ENCODE measurements around the gene IRF2BP2.
"Not testable (repeated sequence)": the region's sequence is repeated elsewhere in the genome, so short reads cannot be mapped to it uniquely, and the experiment has no call there.

Gene IRF2BP2

GRCh38 chr1:234610061-234610665 lies at the start of gene IRF2BP2:
TSS of gene IRF2BP2 (minus strand) at chr1:234610178. CDS start at chr1:234609494, 684 bp downstream.
- peak; percentile 68 for DNase-seq (ENCODE audit: low read depth)

- DNase-seq (ENCODE audit: low read depth), result no peak
Observed at GRCh38 chr1:234659538-234659937, 49.6 kb upstream of the IRF2BP2 start.

DNA sequence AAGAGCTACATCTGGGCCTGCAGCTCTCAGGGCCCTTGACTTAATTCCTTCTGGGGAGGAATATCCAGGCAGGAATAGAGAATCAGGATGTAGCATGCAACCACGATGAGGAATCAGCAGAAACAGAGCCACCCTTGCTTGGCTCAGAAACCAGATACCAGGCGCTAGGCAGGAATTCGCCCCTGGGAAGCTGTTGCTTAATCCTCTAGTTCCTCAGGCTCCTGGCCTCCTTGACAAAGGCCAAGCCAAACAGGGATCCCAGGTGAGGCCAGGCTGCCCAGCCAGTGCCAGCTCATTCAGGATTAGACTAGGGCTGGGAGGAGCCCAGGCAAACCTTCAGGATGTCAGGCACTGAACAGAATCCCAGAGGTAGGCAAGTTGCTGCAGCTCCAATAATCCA lies 48.2 kb upstream of the IRF2BP2 start:
- DNase-seq (ENCODE audit: low read depth), result no peak

DNA sequence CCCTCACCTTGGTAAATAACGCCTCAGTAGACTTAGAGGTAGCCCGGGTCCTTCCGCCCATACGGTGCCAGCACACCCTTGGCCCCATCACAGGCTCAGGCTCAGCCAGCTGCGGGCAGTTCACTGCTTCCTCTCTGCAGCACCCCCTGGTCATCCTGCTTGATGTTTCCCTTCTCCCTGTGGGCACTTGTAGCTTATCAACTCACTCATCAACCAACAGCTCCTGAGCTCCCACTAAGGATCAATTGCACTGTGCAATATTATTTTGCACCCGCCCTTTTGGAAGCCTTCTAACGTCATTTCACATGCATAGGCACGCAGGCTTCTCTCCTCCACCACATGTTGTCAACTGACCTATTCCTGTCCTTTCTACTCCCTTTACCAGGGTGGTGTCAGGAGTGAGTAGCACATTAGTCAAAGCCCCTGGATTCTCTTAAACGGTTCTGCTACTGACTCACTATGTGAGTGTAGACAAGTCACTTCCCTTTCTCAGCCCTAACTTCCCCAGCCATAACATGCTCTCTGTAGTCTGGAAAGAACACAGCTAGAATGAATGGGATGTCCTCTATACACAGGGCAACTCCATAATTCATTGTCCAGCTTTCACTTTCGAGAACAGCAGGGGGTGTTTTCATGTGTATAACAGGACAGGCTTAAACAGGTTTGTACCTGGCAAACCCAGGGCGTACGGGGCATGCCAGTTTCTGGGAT lies 47.1 kb upstream of the IRF2BP2 start:
- DNase-seq (ENCODE audit: low read depth), result no peak

- no peak for DNase-seq (ENCODE audit: low read depth)
Observed at GRCh38 chr1:234656070-234656895, 46.3 kb upstream of the IRF2BP2 start.

DNA sequence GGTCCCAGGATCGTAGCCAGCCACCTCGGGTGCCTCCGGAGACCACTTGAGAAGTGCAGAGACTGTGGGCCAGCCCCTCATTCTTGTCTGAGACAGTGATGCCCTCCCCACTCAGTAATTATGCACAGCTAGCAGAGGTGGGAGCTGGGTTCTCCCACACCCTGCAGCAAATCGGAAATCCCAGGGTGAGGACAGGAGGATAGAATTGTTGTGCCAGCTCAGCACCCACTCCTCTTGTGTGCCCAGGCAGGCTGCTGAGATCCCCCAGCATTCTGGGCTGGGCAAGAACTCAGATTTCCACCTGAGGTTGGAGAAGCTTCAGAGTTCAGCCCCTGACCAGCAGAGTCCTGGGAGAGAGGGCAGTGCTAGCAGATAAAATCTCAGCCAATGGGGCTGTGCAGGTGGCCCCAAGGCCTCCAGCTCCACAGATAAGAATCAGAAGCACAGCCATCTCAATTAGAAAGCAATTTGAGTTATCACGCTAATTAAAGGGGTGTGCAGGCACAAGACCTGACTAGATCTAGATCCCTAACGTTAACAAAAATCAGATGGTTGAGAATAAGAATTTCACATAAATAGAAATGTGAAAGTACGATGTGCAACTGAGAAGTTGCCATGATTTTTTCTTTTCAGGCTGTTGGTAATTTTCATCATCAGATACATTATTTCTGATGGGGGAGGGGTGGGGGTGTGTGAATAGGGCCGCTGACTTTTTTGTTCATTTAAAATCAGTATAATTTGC lies 45.5 kb upstream of the IRF2BP2 start:
- no peak for DNase-seq (ENCODE audit: low read depth)

DNA sequence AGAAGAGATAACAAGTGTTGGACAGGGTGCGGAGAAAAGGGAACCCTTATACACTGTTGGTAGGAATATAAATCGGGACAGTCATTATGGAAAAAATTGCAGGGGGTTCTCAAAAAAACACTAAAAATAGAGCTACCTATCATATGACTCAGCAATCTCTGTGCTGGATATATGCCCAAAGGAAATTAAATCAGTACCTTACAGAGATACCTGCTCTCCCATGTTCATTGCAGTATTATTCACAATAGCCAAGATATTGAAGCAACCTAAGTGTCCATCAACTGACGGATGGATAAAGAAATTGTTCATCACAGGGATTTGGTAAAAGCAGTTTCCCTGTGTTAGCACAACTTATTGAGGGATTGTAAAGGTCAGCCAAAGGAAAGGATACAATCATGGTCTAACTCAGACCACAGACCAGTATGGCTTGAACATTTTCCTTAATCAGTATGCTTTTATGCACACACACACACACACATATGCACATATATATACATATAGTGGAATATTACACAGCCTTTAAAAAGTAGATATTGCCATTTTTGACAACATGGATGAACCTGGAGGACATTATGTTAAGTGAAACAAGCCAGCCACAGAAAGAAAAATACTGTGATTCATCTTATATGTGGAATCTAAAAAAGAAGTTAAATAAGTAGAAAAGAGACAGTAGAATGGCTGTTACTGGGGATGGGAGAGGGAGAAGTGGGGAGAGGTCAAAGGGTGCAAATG lies 44.2 kb upstream of the IRF2BP2 start:
- DNase-seq (ENCODE audit: low read depth), result no peak

- DNase-seq (ENCODE audit: low read depth), result no peak
Observed at GRCh38 chr1:234649432-234650081, 39.6 kb upstream of the IRF2BP2 start.

GRCh38 chr1:234647758-234648157 lies 37.8 kb upstream of the IRF2BP2 start:
- DNase-seq (ENCODE audit: low read depth), result no peak

DNA sequence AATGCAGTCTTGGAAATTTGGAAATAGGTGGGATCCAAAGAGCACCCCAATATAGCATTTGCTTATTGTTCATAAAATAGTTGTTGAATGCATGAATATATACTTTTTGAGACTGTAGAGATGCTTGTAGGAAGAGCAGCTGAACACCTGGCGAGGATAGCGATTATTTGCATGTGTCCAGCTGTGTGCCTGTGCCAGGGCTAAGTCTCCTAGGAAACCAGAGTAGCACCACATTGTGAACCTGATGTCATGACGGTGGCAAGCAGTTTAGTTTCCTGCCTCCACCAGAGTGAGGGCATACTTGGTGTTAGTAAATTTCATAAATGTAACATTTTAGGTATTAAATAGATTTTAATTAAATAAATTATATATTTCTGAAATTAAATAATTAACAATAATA lies 37.3 kb upstream of the IRF2BP2 start:
- no peak for DNase-seq (ENCODE audit: low read depth)

DNA sequence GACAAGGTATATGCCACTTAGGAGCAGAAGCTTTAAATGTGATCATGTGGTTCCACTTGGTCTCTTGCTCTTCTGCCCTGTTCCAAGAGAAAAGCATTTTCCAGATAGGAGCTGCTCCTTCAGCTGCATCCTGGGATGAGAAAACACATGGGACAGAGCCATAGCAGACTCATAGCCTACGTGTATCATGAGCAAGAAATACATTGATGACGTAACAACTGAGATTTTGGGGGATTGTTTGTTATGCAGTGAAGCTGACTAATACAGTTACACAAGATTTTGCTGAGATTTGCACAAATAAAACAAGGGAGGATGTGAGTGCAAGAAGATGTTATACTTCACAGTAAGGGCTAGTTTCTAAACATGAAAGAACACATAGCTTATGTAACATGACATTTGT lies 36.0 kb upstream of the IRF2BP2 start:
- DNase-seq (ENCODE audit: low read depth), result no peak

GRCh38 chr1:234645474-234645953 lies 35.5 kb upstream of the IRF2BP2 start:
- no peak for DNase-seq (ENCODE audit: low read depth)

- no peak for DNase-seq (ENCODE audit: low read depth)
Observed at GRCh38 chr1:234644928-234645327, 35.0 kb upstream of the IRF2BP2 start.

GRCh38 chr1:234643850-234644134 lies 33.8 kb upstream of the IRF2BP2 start:
- no peak for DNase-seq (ENCODE audit: low read depth)

GRCh38 chr1:234643111-234643849 lies 33.3 kb upstream of the IRF2BP2 start:
- DNase-seq (ENCODE audit: low read depth), result no peak

- DNase-seq (ENCODE audit: low read depth), result no peak
Observed at GRCh38 chr1:234642428-234642827, 32.5 kb upstream of the IRF2BP2 start.

GRCh38 chr1:234639961-234640360 lies 30.0 kb upstream of the IRF2BP2 start:
- no peak for DNase-seq (ENCODE audit: low read depth)

- no peak for DNase-seq (ENCODE audit: low read depth)
Observed at GRCh38 chr1:234638832-234639799, 29.1 kb upstream of the IRF2BP2 start.

- DNase-seq (ENCODE audit: low read depth), result not testable (repeated sequence)
Observed at GRCh38 chr1:234634922-234635321, 24.9 kb upstream of the IRF2BP2 start.
